Left cardiac atrium (tissue), 4 donors: ENCODE data around the gene ATP9B. TPM values are rescaled to one million over a fixed set of nuclear protein-coding genes. Genes with fewer than 3 reads are reported as not detected.

Source experiments
- ATAC-seq, 2 donors: fragments of 200-7000 bp; cut with Tn5 transposase; one replicate each; pipeline ENCODE4 v1.9.1; 2020; ENCODE audit warnings: mild to moderate bottlenecking in 2 of 2, moderate library complexity in 2 of 2
- DNase-seq: peaks from one replicate; pipeline ENCODE4 v3.0.0-alpha.2; 2020
- intact Hi-C, 2 donors: fragments of 100-400 bp; cut with DNase I; formaldehyde crosslinking; loops; one replicate each; pipeline versions ENCODE4 v1.14.1 to v1.15.1; 2022 to 2023
- total RNA-seq, 2 donors: library from RNA; stranded (reverse); fragmentation: NEBNext Ultra II Directional; extraction: Animal tissue kit (Norgen Biotek cat#: 25700); gene quantifications; one replicate each; pipeline ENCODE4 v1.2.1, GENCODE V29; 2021
- donor health status: DM: no; HTN: yes; CAD: no.
- donor health status: DM: no; HTN: yes; CAD: no; lungs with severe emphysema.
- donor health status: DM: yes; HTN: yes; CAD: no.
- donor health status: Dilated cardiomyopathy.

The ATP9B gene
- total RNA-seq, 2 donors from 2014 or later, result 13.5 to 19.4 TPM

GRCh38 chr18:79334496-79335233 lies 265.5 kb downstream of the ATP9B start:
- intact Hi-C loops, result no loop called here
- DNase-seq (no peak), ATAC-seq (peak in 1 of 2 donors; percentile 28)

GRCh38 chr18:79335833-79336360 lies 266.7 kb downstream of the ATP9B start:
- intact Hi-C loops, result no loop called here
- ATAC-seq (peak in 1 of 2 donors; percentile 22), DNase-seq (no peak)

- intact Hi-C loops, result no loop called here
- no peak for ATAC-seq
- DNase-seq, result no peak
Measured at GRCh38 chr18:79336556-79337142, 267.5 kb downstream of the ATP9B start.

GRCh38 chr18:79337184-79337583 lies 268.0 kb downstream of the ATP9B start:
- intact Hi-C loops, result no loop called here
- no peak for ATAC-seq
- DNase-seq, result no peak

GRCh38 chr18:79337620-79338019 lies 268.4 kb downstream of the ATP9B start:
- intact Hi-C loops, result no loop called here
- DNase-seq (no peak), ATAC-seq (no peak)

- DNase-seq (no peak), ATAC-seq (no peak)
- intact Hi-C loops, result no loop called here
Measured at GRCh38 chr18:79339094-79339908, 270.1 kb downstream of the ATP9B start.

GRCh38 chr18:79343567-79344207 lies 274.5 kb downstream of the ATP9B start:
- no peak for DNase-seq
- ATAC-seq, result no peak
- intact Hi-C loops, result no loop called here

GRCh38 chr18:79344208-79344581 lies 275.0 kb downstream of the ATP9B start:
- intact Hi-C loops, result no loop called here
- ATAC-seq (no peak), DNase-seq (no peak)

- no peak for DNase-seq
- intact Hi-C loops, result no loop called here
- no peak for ATAC-seq
Measured at GRCh38 chr18:79345366-79345765, 276.2 kb downstream of the ATP9B start.

GRCh38 chr18:79345981-79346380 lies 276.8 kb downstream of the ATP9B start:
- no peak for ATAC-seq
- no peak for DNase-seq
- intact Hi-C loops, result no loop called here

- ATAC-seq (no peak), DNase-seq (no peak)
- intact Hi-C loops, result no loop called here
Measured at GRCh38 chr18:79348066-79348465, 278.9 kb downstream of the ATP9B start.

GRCh38 chr18:79352432-79352831 lies 283.2 kb downstream of the ATP9B start:
- no peak for ATAC-seq
- intact Hi-C loops, result no loop called here

GRCh38 chr18:79353267-79353666 lies 284.1 kb downstream of the ATP9B start:
- DNase-seq, result no peak
- no peak for ATAC-seq
- intact Hi-C loops, result no loop called here

More at GRCh38 chr18:79352432-79352831, 283.2 kb downstream of the ATP9B start:
- no peak for DNase-seq

- no peak for DNase-seq
- no peak for ATAC-seq
- intact Hi-C loops, result no loop called here
Measured at GRCh38 chr18:79354350-79354749, 285.2 kb downstream of the ATP9B start.

GRCh38 chr18:79355433-79356335 lies 286.5 kb downstream of the ATP9B start:
- ATAC-seq (no peak), DNase-seq (no peak)
- intact Hi-C loops, result no loop called here

- no peak for DNase-seq
- intact Hi-C loops, result no loop called here
- ATAC-seq, result no peak
Measured at GRCh38 chr18:79356435-79356834, 287.2 kb downstream of the ATP9B start.

GRCh38 chr18:79360933-79361332 lies 291.7 kb downstream of the ATP9B start:
- intact Hi-C loops, result no loop called here
- no peak for ATAC-seq
- DNase-seq, result no peak

GRCh38 chr18:79361766-79362522 lies 292.8 kb downstream of the ATP9B start:
- intact Hi-C loops, result no loop called here
- DNase-seq (no peak), ATAC-seq (no peak)
